Ishikawa (cell line): Measurements from ENCODE around the gene ACTN1.

ENCODE experiments used
- FOXM1 ChIP-seq: IDR thresholded peaks from 2 replicates; pipeline ENCODE4 v1.6.1; 2012; ENCODE audit warnings: low read depth, borderline replicate concordance
- RAD21 ChIP-seq: IDR thresholded peaks from 2 replicates; pipeline ENCODE4 v1.6.1; 2012; ENCODE audit warnings: low read depth
- REST ChIP-seq: IDR thresholded peaks from 2 replicates; pipeline ENCODE4 v1.6.1; 2012; ENCODE audit warnings: low read depth, mild to moderate bottlenecking

- no peak for TF ChIP-seq REST
- peak; percentile 73; the same call in 1 of the 2 replicates for TF ChIP-seq FOXM1
- peak; percentile 6; the same call in 1 of the 2 replicates for TF ChIP-seq RAD21
Observed at GRCh38 chr14:68965261-68965761, 13.8 kb downstream of the ACTN1 start.
